Endothelial cell of umbilical vein (primary cell): Measurements from ENCODE around the gene ABCA6. TPM values are rescaled to one million over a fixed set of nuclear protein-coding genes. Genes with fewer than 3 reads are reported as not detected.
A peak's percentile ranks its signal among the peaks of the same experiment; 100 is the strongest.
"Not testable (repeated sequence)": the region's sequence is repeated elsewhere in the genome, so short reads cannot be mapped to it uniquely, and the experiment has no call there.

Experiments used
- BruUV-seq: library from RNA; stranded (reverse); fragments of 400-500 nt; replicated peaks from 2 replicates; lab custom pipeline; 2021; lab: Mats Ljungman, UMichigan
- CTCF ChIA-PET: fragments of 300-600, 350-600 bp; sonication (Branson Sonifier 250); formaldehyde crosslinking; loops from one replicate; lab custom pipeline; 2021; ENCODE audit warnings: antibody characterized with exemption, inconsistent platforms; lab: Charles Lee
- POLR2A ChIA-PET: fragments of 300-600, 350-600 bp; sonication (Branson Sonifier 250); formaldehyde crosslinking; loops from one replicate; lab custom pipeline; 2021; ENCODE audit warnings: antibody characterized with exemption, inconsistent platforms; lab: Charles Lee
- DNase-seq: peaks from one replicate; pipeline ENCODE4 v3.0.0-alpha.2; 2011; ENCODE audit warnings: low read depth, low spot score
- FAIRE-seq: peaks from 2 replicates; lab custom pipeline; 2011; peaks lifted over from hg19 to GRCh38; lab: Jason Lieb, UNC
- H2AFZ ChIP-seq: 2 replicates; pipeline ENCODE4 v1.6.0; 2012; ENCODE audit warnings: low read depth, low read length, control low read depth, inconsistent platforms
- H3K27ac ChIP-seq: 2 replicates; pipeline ENCODE4 v1.5.1; 2011; ENCODE audit warnings: low read depth, mild to moderate bottlenecking, control low read depth, low read length, moderate library complexity; ENCODE audit not compliant: insufficient read depth
- H3K27me3 ChIP-seq, 2 experiments: 2 replicates each; pipeline versions ENCODE4 v1.6.0 to v1.6.1; 2011; ENCODE audit warnings: low read length in 2 of 2, mixed read lengths in 1 of 2; ENCODE audit not compliant: control insufficient read depth in 2 of 2, insufficient read depth in 2 of 2
- H3K36me3 ChIP-seq, 2 experiments: 2 replicates in 1 of 2; 3 replicates in 1 of 2; pipeline ENCODE4 v1.5.1; 2011; ENCODE audit warnings: low read length in 2 of 2, mild to moderate bottlenecking in 1 of 2, moderate library complexity in 1 of 2; ENCODE audit not compliant: control insufficient read depth in 2 of 2, insufficient read depth in 2 of 2; ENCODE audit errors: extremely low read depth in 1 of 2
- H3K4me1 ChIP-seq: 3 replicates; pipeline ENCODE4 v1.5.1; 2011; ENCODE audit warnings: mild to moderate bottlenecking, low read length; ENCODE audit not compliant: control insufficient read depth, insufficient read depth; ENCODE audit errors: extremely low read depth
- H3K4me2 ChIP-seq: 2 replicates; pipeline ENCODE4 v1.6.1; 2011; ENCODE audit warnings: low read length, control low read depth, mixed read lengths; ENCODE audit not compliant: insufficient read depth
- H3K4me3 ChIP-seq, 3 experiments: fragments of 200-600 bp in 1 of 3; sonication (generic), shearing (Covaris generic) in 1 of 3; replicated peaks in 1 of 3; 2 replicates each; pipeline ENCODE4 v1.5.1; 2011 to 2016; ENCODE audit warnings: control low read depth in 3 of 3, low read length in 3 of 3, mild to moderate bottlenecking in 2 of 3, inconsistent platforms in 1 of 3, low read depth in 1 of 3, moderate library complexity in 1 of 3; ENCODE audit not compliant: insufficient read depth in 1 of 3
- H3K79me2 ChIP-seq: 2 replicates; pipeline ENCODE4 v1.6.0; 2012; ENCODE audit warnings: low read length, inconsistent platforms; ENCODE audit not compliant: control insufficient read depth, insufficient read depth
- H3K9ac ChIP-seq: replicated peaks from 2 replicates; pipeline ENCODE3; 2011; ENCODE audit warnings: low read length, control low read depth; ENCODE audit not compliant: insufficient read depth; ENCODE audit errors: extremely low read depth
- H3K9me1 ChIP-seq: replicated peaks from 3 replicates; pipeline ENCODE4 v1.6.0; 2011; ENCODE audit warnings: mild to moderate bottlenecking, low read length; ENCODE audit not compliant: control insufficient read depth, insufficient read depth; ENCODE audit errors: extremely low read depth
- H3K9me3 ChIP-seq: replicated peaks from 2 replicates; pipeline ENCODE4 v1.5.1; 2012; ENCODE audit warnings: low read length, inconsistent platforms; ENCODE audit not compliant: control insufficient read depth, insufficient read depth
- H4K20me1 ChIP-seq: replicated peaks from 2 replicates; pipeline ENCODE3; 2011; ENCODE audit warnings: mild to moderate bottlenecking, low read length; ENCODE audit not compliant: control insufficient read depth, insufficient read depth; ENCODE audit errors: extremely low read depth
- dilution Hi-C: fragments of 300-500 bp; cut with MboI; formaldehyde crosslinking; loops from one replicate; pipeline ENCODE4 v1.15.0; 2019; ENCODE audit warnings: low sequenced_read_pairs; ENCODE audit not compliant: extremely low pct_ligation_motif_present
- intact Hi-C: fragments of 100-400 bp; cut with micrococcal nuclease; formaldehyde crosslinking; loops from one replicate; pipeline ENCODE4 v1.10.0; 2022
- polyA plus RNA-seq, 4 experiments: library from polyadenylated mRNA; depleted of rRNA in 3 of 4; stranded (reverse) in 3 of 4; unstranded in 1 of 4; fragments of >200 nt; gene quantifications; 2 replicates each; pipeline versions ENCODE4 v1.2.1 to v1.2.3, GENCODE V29; 2011 to 2012; ENCODE audit warnings: missing spikeins in 1 of 4
- total RNA-seq: library from RNA; stranded (reverse); gene quantifications from 2 replicates; pipeline ENCODE4 v1.2.3, GENCODE V29; 2021

Gene ABCA6
- total and polyA plus RNA-seq, 2 donors (not counting 3 experiments of a cell fraction or from before 2014, with no cell fraction given) = 11.3 to 30.5 TPM

- H3K27me3 ChIP-seq, BruUV-seq, H3K9me1 ChIP-seq, dilution Hi-C loops, H2AFZ ChIP-seq, H3K4me1 ChIP-seq, H3K27ac ChIP-seq, H3K9me3 ChIP-seq, H3K79me2 ChIP-seq, intact Hi-C loops, H3K4me2 ChIP-seq, POLR2A ChIA-PET, H3K9ac ChIP-seq, H4K20me1 ChIP-seq, H3K36me3 ChIP-seq, H3K4me3 ChIP-seq, DNase-seq, CTCF ChIA-PET, FAIRE-seq: not testable (repeated sequence)
Observed at GRCh38 chr17:69072803-69073256, 68.9 kb downstream of the ABCA6 start.

- H3K27ac ChIP-seq, H3K27me3 ChIP-seq, DNase-seq, H3K79me2 ChIP-seq, H3K4me2 ChIP-seq, H3K36me3 ChIP-seq, BruUV-seq, intact Hi-C loops, H4K20me1 ChIP-seq, H3K4me1 ChIP-seq, H3K9me3 ChIP-seq, H3K9ac ChIP-seq, H2AFZ ChIP-seq, H3K9me1 ChIP-seq, H3K4me3 ChIP-seq, POLR2A ChIA-PET, dilution Hi-C loops, FAIRE-seq: not testable (repeated sequence)
- CTCF ChIA-PET = interaction anchor here (1.4 kb wide), 1 partner anchor 19 kb away, joined by 3 read pairs; no protein-coding TSS in a partner anchor
Observed at GRCh38 chr17:69071233-69071586, 70.5 kb downstream of the ABCA6 start.

GRCh38 chr17:69070378-69071232 is 71.1 kb downstream of the ABCA6 start:
- H3K9ac ChIP-seq, H3K4me1 ChIP-seq, H3K4me3 ChIP-seq, H4K20me1 ChIP-seq, H3K9me1 ChIP-seq, BruUV-seq, H3K36me3 ChIP-seq, H3K79me2 ChIP-seq, intact Hi-C loops, POLR2A ChIA-PET, FAIRE-seq, H3K9me3 ChIP-seq, H3K4me2 ChIP-seq, dilution Hi-C loops, H3K27ac ChIP-seq, H3K27me3 ChIP-seq, DNase-seq: not testable (repeated sequence)
- CTCF ChIA-PET = interaction anchor here (1.4 kb wide), 1 partner anchor 19 kb away, joined by 3 read pairs; no protein-coding TSS in a partner anchor
- peak overlapping the region; percentile 80 for H2AFZ ChIP-seq
